Tibial artery (tissue), 4 donors: ENCODE data around the gene TOM1.

Experiments
- DNase-seq, 2 donors: peaks; one replicate each; pipeline ENCODE4 v3.0.0-alpha.2; 2019
- H3K27ac ChIP-seq, 2 donors: fragments of 200-600 bp; sonication (generic) in 1 of 2; 1 replicate in 1 of 2; 2 replicates in 1 of 2; pipeline ENCODE4 v1.5.1; 2018 to 2019; ENCODE audit warnings: mild to moderate bottlenecking in 1 of 2
- H3K27me3 ChIP-seq, 2 donors: fragments of 200-600 bp; sonication (generic) in 1 of 2; one replicate each; pipeline versions ENCODE4 v1.5.1 to v1.6.0; 2016 to 2019
- H3K36me3 ChIP-seq, 3 donors: fragments of 200-600 bp; sonication (generic) in 2 of 3; one replicate each; pipeline ENCODE4 v1.5.1; 2016 to 2019; ENCODE audit warnings: mild to moderate bottlenecking in 2 of 3
- H3K4me1 ChIP-seq, 4 donors: fragments of 200-600 bp; sonication (generic) in 2 of 4; 1 replicate in 3 of 4; 2 replicates in 1 of 4; pipeline ENCODE4 v1.5.1; 2016 to 2019
- H3K4me3 ChIP-seq, 2 donors: fragments of 200-600 bp; sonication (generic) in 1 of 2; 1 replicate in 1 of 2; 2 replicates in 1 of 2; pipeline ENCODE4 v1.5.1; 2018 to 2019; ENCODE audit warnings: mild to moderate bottlenecking in 2 of 2
- H3K9me3 ChIP-seq, 3 donors: fragments of 200-600 bp; sonication (generic) in 1 of 3; one replicate each; pipeline ENCODE4 v1.5.1; 2016 to 2019
- intact Hi-C: fragments of 100-400 bp; cut with DNase I; formaldehyde crosslinking; loops from one replicate; pipeline ENCODE4 v1.15.0; 2023; ENCODE audit warnings: low total_unique reads
- TF ChIP-seq, protein P1 (sequence below), 2 experiments: fragments of 200-600 bp in 1 of 2; fragments of 450-650 bp in 1 of 2; IDR thresholded peaks; one replicate each; pipeline ENCODE4 v1.5.1; 2017 to 2019; ENCODE audit warnings: antibody characterized with exemption in 2 of 2, mild to moderate bottlenecking in 1 of 2, moderate library complexity in 1 of 2

The TOM1 gene

DNA sequence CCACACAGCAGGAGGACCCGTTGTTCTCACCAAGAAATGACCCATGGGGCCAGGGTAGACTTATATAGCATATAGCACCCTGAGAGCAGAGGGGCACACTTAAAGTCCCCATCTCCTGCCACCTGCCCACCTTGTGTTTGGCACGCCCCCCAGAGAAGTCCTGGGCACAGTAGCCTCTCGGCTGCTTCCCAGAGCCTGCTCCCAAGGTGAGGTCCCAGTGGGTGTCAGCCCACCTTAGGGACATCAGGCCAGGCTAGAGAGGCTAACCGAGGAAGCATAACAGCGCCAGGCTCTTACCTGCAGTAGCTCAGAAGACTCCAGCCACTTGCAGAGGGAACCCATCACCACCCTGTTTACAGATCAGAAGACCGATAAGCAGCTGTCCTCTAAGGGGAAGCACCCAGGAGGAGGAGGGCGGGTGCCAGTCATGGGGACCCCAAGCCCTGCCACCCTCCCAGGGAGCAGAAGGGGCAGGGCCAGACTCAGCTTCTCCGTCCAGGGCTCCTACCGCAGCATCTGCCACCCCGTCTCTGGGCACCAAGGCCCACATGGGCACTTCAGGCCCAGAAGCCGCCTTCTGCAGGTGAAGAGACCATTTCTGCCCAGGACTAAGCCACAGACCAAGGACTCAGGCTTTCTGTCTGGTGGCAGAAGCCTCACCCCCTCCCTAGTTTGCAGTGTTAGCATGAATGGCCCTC is 46.3 kb downstream of the TOM1 start:
- intact Hi-C loops: loop anchor here (10.0 kb wide), 1 partner anchor 69 kb away; no protein-coding TSS in a partner anchor
- peaks cover 32 to 78% (median 71%) of the 10 kb centered on the region in 3 donors for H3K36me3 ChIP-seq

DNA sequence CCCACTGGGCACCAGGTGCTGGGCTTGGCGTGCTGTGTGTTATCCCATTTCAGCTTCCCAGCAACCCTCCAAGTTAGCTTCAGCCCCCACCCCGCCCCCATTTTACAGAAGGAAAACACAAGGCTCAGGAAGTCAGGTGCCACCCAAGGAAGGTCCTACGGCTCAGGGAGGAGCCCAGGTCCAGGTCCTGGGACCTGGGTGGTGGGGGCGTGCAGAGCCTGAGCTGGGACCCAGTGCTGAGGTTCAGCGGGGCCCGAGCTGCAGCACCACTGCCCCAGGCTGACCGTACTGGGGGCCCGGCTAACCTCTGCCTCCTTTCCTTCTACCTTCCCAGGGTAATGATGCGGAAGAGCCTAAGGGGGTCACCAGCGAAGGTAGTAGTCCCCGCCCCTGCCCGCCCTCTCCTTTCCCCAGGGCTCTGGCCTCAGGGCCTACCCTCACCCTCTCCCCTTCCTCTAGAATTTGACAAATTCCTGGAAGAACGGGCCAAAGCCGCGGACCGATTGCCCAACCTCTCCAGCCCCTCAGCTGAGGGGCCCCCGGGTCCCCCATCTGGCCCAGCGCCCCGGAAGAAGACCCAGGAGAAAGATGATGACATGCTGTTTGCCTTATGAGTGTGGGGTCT is 47.0 kb downstream of the TOM1 start:
- H3K4me1 ChIP-seq: peaks cover 0 to 25% (median 8%) of the 10 kb centered on the region in 4 donors
- no peaks in the 10 kb centered on the region for H3K9me3 ChIP-seq
- no peak overlapping the region for H3K27ac ChIP-seq
- TF ChIP-seq, protein P1, sequence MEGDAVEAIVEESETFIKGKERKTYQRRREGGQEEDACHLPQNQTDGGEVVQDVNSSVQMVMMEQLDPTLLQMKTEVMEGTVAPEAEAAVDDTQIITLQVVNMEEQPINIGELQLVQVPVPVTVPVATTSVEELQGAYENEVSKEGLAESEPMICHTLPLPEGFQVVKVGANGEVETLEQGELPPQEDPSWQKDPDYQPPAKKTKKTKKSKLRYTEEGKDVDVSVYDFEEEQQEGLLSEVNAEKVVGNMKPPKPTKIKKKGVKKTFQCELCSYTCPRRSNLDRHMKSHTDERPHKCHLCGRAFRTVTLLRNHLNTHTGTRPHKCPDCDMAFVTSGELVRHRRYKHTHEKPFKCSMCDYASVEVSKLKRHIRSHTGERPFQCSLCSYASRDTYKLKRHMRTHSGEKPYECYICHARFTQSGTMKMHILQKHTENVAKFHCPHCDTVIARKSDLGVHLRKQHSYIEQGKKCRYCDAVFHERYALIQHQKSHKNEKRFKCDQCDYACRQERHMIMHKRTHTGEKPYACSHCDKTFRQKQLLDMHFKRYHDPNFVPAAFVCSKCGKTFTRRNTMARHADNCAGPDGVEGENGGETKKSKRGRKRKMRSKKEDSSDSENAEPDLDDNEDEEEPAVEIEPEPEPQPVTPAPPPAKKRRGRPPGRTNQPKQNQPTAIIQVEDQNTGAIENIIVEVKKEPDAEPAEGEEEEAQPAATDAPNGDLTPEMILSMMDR (IDR thresholded peaks at IDR 0.05): no peak
- H3K36me3 ChIP-seq: peaks cover 25 to 71% (median 64%) of the 10 kb centered on the region in 3 donors
- intact Hi-C loops: loop anchor here (10.0 kb wide), 1 partner anchor 68 kb away; no protein-coding TSS in a partner anchor
- no peak overlapping the region for H3K4me3 ChIP-seq
- no peaks in the 10 kb centered on the region for H3K27me3 ChIP-seq
- no peak for DNase-seq

More for the DNA sequence above, 46.3 kb downstream of the TOM1 start:
- no peak overlapping the region for H3K27ac ChIP-seq
- H3K4me1 ChIP-seq: peaks cover 0 to 18% (median 5%) of the 10 kb centered on the region in 4 donors
- no peak overlapping the region for H3K4me3 ChIP-seq
- TF ChIP-seq, protein P1 (IDR thresholded peaks at IDR 0.05): no peak
- no peaks in the 10 kb centered on the region for H3K27me3 ChIP-seq
- no peak for DNase-seq
- no peaks in the 10 kb centered on the region for H3K9me3 ChIP-seq

DNA sequence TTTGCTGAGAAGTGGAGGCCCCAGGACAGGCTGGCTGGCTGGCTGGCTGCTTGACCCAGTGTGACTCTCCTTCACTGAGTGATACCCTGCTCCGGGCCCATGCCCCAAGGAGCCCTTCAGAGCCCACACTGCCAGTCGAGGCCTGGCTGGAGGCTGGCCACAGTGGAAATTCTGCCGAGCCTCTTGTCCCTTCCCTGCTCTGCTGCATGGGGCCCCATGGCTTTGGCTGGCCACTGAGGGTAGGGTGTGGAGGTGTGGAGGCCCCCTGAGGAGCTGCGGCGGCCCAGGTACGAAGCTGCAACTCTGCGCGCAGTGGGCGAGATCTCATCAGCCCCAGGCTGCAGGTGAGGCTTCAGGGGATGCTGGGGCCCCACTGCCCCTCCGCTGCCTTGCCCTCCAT is 47.8 kb downstream of the TOM1 start:
- peaks cover 21 to 63% (median 58%) of the 10 kb centered on the region in 3 donors for H3K36me3 ChIP-seq
- H3K4me3 ChIP-seq: no peak overlapping the region
- DNase-seq: no peak
- intact Hi-C loops: loop anchor here (10.0 kb wide), 1 partner anchor 67 kb away; no protein-coding TSS in a partner anchor
- no peak overlapping the region for H3K27ac ChIP-seq
- no peaks in the 10 kb centered on the region for H3K27me3 ChIP-seq
- TF ChIP-seq, protein P1 (IDR thresholded peaks at IDR 0.05): no peak
- no peaks in the 10 kb centered on the region for H3K9me3 ChIP-seq
- H3K4me1 ChIP-seq: peaks cover 0 to 33% (median 14%) of the 10 kb centered on the region in 4 donors

DNA sequence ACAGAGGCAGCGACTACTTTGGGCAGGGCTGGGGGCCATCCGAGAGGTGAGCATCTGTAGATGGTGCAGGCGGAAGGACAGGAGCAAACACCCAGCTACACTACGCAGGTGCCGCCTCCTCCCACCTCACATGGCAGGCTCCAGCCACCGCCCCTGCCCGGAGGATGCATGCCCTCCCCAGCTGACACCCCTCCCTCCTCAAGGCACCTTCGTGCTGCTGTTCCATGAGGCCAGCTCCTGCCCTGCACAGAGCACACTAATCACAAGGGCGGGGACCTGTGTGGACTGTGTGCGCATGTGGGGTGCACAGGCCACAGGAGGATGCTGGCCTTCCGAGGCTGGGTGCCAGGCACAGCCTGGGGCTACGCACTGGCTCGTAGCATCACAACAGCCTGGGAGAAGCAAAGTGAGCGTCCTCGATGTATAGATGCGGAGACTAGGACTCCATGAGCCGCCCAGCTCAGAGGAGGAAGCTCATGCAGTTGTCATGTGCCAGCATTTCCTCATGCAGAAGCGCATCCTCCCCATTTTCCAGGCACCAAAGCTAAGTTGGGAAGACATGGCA is 48.4 kb downstream of the TOM1 start:
- Histone ChIP-seq H3K4me3 (no peak overlapping the region), H3K27ac (no peak overlapping the region), H3K9me3 (no peaks in the 10 kb centered on the region), H3K4me1 (peaks cover 0 to 38% (median 20%) of the 10 kb centered on the region in 4 donors), H3K36me3 (peaks cover 21 to 57% (median 52%) of the 10 kb centered on the region in 3 donors), H3K27me3 (no peaks in the 10 kb centered on the region)
- TF ChIP-seq, protein P1 (IDR thresholded peaks at IDR 0.05): no peak
- DNase-seq: no peak
- intact Hi-C loops: loop anchor here (10.0 kb wide), 1 partner anchor 67 kb away; no protein-coding TSS in a partner anchor

DNA sequence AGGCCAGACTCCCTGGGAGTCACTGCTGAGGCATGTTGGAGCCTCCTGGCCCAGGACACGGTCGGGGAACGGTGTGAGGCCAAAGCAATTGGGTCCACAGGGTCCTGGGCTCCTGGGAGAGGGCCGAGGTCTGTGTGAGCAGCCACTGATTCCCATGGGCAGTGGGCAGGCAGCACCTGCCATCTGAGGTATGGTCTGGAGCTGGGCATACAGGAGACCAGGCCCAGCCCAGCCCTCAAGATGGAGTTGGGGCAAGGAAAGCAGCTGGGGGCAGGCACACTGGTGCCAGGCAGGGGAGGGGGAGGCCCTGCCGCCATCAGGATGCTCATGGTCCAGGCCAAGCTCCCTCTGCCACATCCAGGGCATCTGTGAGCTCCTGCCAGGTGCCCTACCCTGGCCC is 49.0 kb downstream of the TOM1 start:
- no peaks in the 10 kb centered on the region for H3K9me3 ChIP-seq
- peaks cover 21 to 51% (median 47%) of the 10 kb centered on the region in 3 donors for H3K36me3 ChIP-seq
- TF ChIP-seq, protein P1 (IDR thresholded peaks at IDR 0.05): no peak
- H3K4me1 ChIP-seq: peaks cover 0 to 38% (median 21%) of the 10 kb centered on the region in 4 donors
- peaks cover 0 to 4% of the 10 kb centered on the region in 2 donors for H3K27me3 ChIP-seq
- no peak for DNase-seq
- no peak overlapping the region for H3K4me3 ChIP-seq
- intact Hi-C loops: loop anchor here (10.0 kb wide), 1 partner anchor 66 kb away; no protein-coding TSS in a partner anchor
- H3K27ac ChIP-seq: no peak overlapping the region
